ENCODE results near the gene ITSN1.

- TF ChIP-seq CTCF (IDR thresholded peaks at IDR 0.05 in 4 of 5, conservative IDR thresholded peaks at IDR 0.05 in 1 of 5) (no peak), POLR2A (IDR thresholded peaks at IDR 0.05) (no peak)
Measured at GRCh38 chr21:33834801-33835500, 192.7 kb downstream of the ITSN1 start.

Data from gastrocnemius medialis (tissue), 4 donors.